Measurements from ENCODE around the gene SIX2. TPM values are rescaled to one million over a fixed set of nuclear protein-coding genes. Genes with fewer than 3 reads are reported as not detected.
"Not testable (repeated sequence)": the region's sequence is repeated elsewhere in the genome, so short reads cannot be mapped to it uniquely, and the experiment has no call there.

SIX2 gene
- total RNA-seq, 4 donors from 2014 or later: 28.9 to 65.5 (median 50.5) TPM

- ATAC-seq (no peak), DNase-seq (no peak)
- in situ Hi-C loops (cut with MboI; ENCODE audit: low sequenced_read_pairs in 4 of 4) (no loop called here), intact Hi-C loops (cut with DNase I; ENCODE audit: low total_unique reads) (loop anchor here (10.0 kb wide), 1 partner anchor 50 kb away; no protein-coding TSS in a partner anchor)
- Histone ChIP-seq H3K27me3 (no peaks in the 10 kb centered on the region), H3K27ac (no peak overlapping the region), H3K9me3 (no peaks in the 10 kb centered on the region), H3K4me1 (no peaks in the 10 kb centered on the region), H3K4me3 (no peak overlapping the region), H3K36me3 (no peaks in the 10 kb centered on the region)
- TF ChIP-seq, protein P1, sequence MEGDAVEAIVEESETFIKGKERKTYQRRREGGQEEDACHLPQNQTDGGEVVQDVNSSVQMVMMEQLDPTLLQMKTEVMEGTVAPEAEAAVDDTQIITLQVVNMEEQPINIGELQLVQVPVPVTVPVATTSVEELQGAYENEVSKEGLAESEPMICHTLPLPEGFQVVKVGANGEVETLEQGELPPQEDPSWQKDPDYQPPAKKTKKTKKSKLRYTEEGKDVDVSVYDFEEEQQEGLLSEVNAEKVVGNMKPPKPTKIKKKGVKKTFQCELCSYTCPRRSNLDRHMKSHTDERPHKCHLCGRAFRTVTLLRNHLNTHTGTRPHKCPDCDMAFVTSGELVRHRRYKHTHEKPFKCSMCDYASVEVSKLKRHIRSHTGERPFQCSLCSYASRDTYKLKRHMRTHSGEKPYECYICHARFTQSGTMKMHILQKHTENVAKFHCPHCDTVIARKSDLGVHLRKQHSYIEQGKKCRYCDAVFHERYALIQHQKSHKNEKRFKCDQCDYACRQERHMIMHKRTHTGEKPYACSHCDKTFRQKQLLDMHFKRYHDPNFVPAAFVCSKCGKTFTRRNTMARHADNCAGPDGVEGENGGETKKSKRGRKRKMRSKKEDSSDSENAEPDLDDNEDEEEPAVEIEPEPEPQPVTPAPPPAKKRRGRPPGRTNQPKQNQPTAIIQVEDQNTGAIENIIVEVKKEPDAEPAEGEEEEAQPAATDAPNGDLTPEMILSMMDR (IDR thresholded peaks at IDR 0.05 in 4 of 5, conservative IDR thresholded peaks at IDR 0.05 in 1 of 5): no peak
- TF ChIP-seq POLR2A (IDR thresholded peaks at IDR 0.05): no peak
Measured at GRCh38 chr2:45044916-45045315, 35.7 kb upstream of the SIX2 start.

DNA sequence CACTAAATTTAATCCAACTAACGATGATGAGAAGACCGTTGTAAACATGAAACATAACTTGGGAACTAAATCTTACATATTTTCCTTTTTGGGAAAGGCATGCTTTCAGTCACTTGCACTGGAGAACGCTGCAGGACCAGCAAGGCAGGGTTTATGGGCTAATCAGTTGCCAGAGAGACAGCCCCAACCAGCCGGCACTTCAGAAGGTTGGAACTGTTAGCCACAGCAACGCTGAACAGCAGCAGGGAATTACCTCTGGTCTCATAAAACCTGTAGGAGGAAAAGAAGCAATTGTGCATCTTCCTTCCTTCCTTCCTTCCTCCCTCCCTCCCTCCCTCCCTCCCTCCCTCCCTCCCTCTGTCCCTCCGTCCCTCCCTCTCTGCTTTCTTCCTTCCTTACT is 33.9 kb upstream of the SIX2 start:
- no peak overlapping the region for H3K27ac ChIP-seq
- no peak for DNase-seq
- no peaks in the 10 kb centered on the region for H3K9me3 ChIP-seq
- in situ Hi-C loops (cut with MboI; ENCODE audit: low sequenced_read_pairs in 4 of 4): no loop called here
- no peaks in the 10 kb centered on the region for H3K36me3 ChIP-seq
- no peak for ATAC-seq
- TF ChIP-seq, protein P1 (IDR thresholded peaks at IDR 0.05 in 4 of 5, conservative IDR thresholded peaks at IDR 0.05 in 1 of 5): no peak
- TF ChIP-seq POLR2A (IDR thresholded peaks at IDR 0.05): no peak
- intact Hi-C loops (cut with DNase I; ENCODE audit: low total_unique reads): loop anchor here (10.0 kb wide), 1 partner anchor 52 kb away; no protein-coding TSS in a partner anchor
- H3K4me1 ChIP-seq: no peaks in the 10 kb centered on the region
- no peak overlapping the region for H3K4me3 ChIP-seq
- no peaks in the 10 kb centered on the region for H3K27me3 ChIP-seq

DNA sequence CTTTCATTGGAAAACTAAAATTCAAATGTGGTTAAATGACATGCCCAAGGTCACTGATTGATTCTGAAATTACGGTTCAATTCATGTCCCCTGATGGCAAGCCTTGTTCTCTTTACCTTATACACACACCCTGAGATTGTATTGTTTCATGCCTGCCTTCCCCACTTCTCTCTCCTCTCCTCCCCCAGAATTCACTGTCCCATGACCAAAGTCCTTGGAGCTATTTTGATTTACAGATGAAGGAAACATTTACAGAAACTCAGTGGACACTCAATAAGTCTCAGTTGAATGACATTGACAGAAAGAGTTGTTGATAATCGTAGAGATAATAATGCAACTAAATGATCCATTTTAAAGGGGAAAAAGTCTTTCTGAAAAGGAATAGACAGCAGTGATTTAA is 33.1 kb upstream of the SIX2 start:
- intact Hi-C loops (cut with DNase I; ENCODE audit: low total_unique reads): loop anchor here (10.0 kb wide), 1 partner anchor 52 kb away; no protein-coding TSS in a partner anchor
- no peak overlapping the region for H3K4me3 ChIP-seq
- no peaks in the 10 kb centered on the region for H3K36me3 ChIP-seq
- ATAC-seq (no peak), DNase-seq (no peak)
- H3K4me1 ChIP-seq: no peaks in the 10 kb centered on the region
- in situ Hi-C loops (cut with MboI; ENCODE audit: low sequenced_read_pairs in 4 of 4): no loop called here
- TF ChIP-seq, protein P1 (IDR thresholded peaks at IDR 0.05 in 4 of 5, conservative IDR thresholded peaks at IDR 0.05 in 1 of 5): no peak
- TF ChIP-seq POLR2A (IDR thresholded peaks at IDR 0.05): no peak
- H3K9me3 ChIP-seq: no peaks in the 10 kb centered on the region
- H3K27ac ChIP-seq: no peak overlapping the region
- H3K27me3 ChIP-seq: no peaks in the 10 kb centered on the region

GRCh38 chr2:45040786-45041185 is 31.5 kb upstream of the SIX2 start:
- in situ Hi-C loops (cut with MboI; ENCODE audit: low sequenced_read_pairs in 4 of 4): no loop called here
- DNase-seq: no peak
- Histone ChIP-seq H3K4me3 (no peak overlapping the region), H3K4me1 (no peaks in the 10 kb centered on the region), H3K27me3 (no peaks in the 10 kb centered on the region), H3K36me3 (no peaks in the 10 kb centered on the region), H3K27ac (no peak overlapping the region), H3K9me3 (no peaks in the 10 kb centered on the region)
- intact Hi-C loops (cut with DNase I; ENCODE audit: low total_unique reads): loop anchor here (10.0 kb wide), 1 partner anchor 54 kb away; no protein-coding TSS in a partner anchor
- TF ChIP-seq POLR2A (IDR thresholded peaks at IDR 0.05): no peak
- TF ChIP-seq, protein P1 (IDR thresholded peaks at IDR 0.05 in 4 of 5, conservative IDR thresholded peaks at IDR 0.05 in 1 of 5): no peak
- no peak for ATAC-seq

DNA sequence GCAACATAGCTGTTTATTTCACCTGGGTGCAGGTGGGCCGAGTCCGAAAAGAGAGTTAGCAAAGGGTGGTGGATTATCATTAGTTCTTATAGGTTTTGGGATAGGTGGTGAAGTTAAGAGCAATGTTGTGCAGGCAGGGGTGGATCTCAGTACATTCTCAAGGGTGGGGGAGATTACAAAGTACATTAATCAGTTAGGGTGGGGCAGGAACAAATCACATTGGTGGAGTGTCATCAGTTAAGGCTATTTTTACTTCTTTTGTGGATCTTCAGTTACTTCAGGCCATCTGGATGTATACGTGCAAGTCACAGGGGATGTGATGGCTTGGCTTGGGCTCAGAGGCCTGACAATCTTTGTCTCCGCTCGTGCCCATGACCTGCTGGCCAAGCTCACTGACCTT is 30.6 kb upstream of the SIX2 start:
- H3K27ac ChIP-seq; H3K4me3 ChIP-seq; H3K36me3 ChIP-seq; in situ Hi-C loops (cut with MboI; ENCODE audit: low sequenced_read_pairs in 4 of 4); H3K27me3 ChIP-seq; ATAC-seq; DNase-seq; H3K4me1 ChIP-seq; H3K9me3 ChIP-seq: not testable (repeated sequence)
- intact Hi-C loops (cut with DNase I; ENCODE audit: low total_unique reads): loop anchor here (10.0 kb wide), 1 partner anchor 55 kb away; no protein-coding TSS in a partner anchor

DNA sequence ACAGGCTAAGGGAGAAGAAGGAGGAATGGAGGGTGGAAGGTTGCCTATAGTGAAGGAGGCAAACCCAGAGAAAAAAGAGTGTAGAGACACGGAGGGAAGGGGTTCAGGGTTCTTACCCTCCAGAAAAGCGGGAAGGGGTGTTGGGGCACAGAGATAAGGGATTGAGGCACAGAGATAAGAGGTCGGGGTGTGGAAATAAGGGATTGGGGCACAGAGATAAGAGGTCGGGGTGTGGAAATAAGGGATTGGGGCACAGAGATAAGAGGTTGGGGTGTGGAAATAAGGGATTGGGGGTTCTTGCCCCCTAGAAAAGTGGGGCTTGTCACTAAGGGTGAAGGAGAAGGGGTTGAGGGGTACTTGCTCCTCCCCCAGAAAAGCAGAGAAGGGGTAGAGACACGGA is 29.6 kb upstream of the SIX2 start:
- H3K27ac ChIP-seq; DNase-seq; H3K27me3 ChIP-seq; H3K4me3 ChIP-seq; in situ Hi-C loops (cut with MboI; ENCODE audit: low sequenced_read_pairs in 4 of 4); H3K9me3 ChIP-seq; H3K4me1 ChIP-seq; ATAC-seq; intact Hi-C loops (cut with DNase I; ENCODE audit: low total_unique reads); H3K36me3 ChIP-seq: not testable (repeated sequence)
